A673 (cell line): ENCODE measurements around the gene POLA1.

ENCODE experiments used
- CTCF ChIP-seq: fragments of 300-800, 200-600 bp; sonication (generic); conservative IDR thresholded peaks from 2 replicates; pipeline ENCODE4 v1.5.1; 2017; ENCODE audit warnings: low read depth, mild to moderate bottlenecking, antibody characterized with exemption, low read length, moderate library complexity, mixed read lengths
- EZH2 ChIP-seq: fragments of 200-600 bp; sonication (generic); IDR thresholded peaks from 2 replicates; pipeline ENCODE4 v1.6.1; 2017; ENCODE audit warnings: borderline replicate concordance, low read depth, mild to moderate bottlenecking, mixed read lengths, antibody characterized with exemption, low read length; ENCODE audit not compliant: poor library complexity, severe bottlenecking

GRCh38 chrX:24828147-24828546 is 134.4 kb downstream of the POLA1 start:
- TF ChIP-seq CTCF (no peak), EZH2 (no peak)
